Endothelial cell (in vitro differentiated cells): ENCODE results near the gene CXCL10. TPM values are rescaled to one million over a fixed set of nuclear protein-coding genes. Genes with fewer than 3 reads are reported as not detected.

ENCODE experiments used
- DNase-seq: peaks from one replicate; pipeline ENCODE4 v3.0.0; 2021; ENCODE audit warnings: low spot score
- H3K27ac Mint-ChIP-seq: one replicate; pipeline ENCODE4 v1.8.0; 2021; ENCODE audit warnings: mixed read lengths, inconsistent platforms; ENCODE audit not compliant: unreplicated experiment
- H3K27me3 Mint-ChIP-seq: one replicate; pipeline ENCODE4 v1.8.0; 2021; ENCODE audit warnings: mild to moderate bottlenecking, moderate library complexity, mixed read lengths, inconsistent platforms; ENCODE audit not compliant: unreplicated experiment
- H3K36me3 Mint-ChIP-seq: one replicate; pipeline ENCODE4 v1.8.0; 2021; ENCODE audit warnings: mild to moderate bottlenecking, low read depth, mixed read lengths, inconsistent platforms; ENCODE audit not compliant: unreplicated experiment
- H3K4me1 Mint-ChIP-seq: one replicate; pipeline ENCODE4 v1.8.0; 2021; ENCODE audit warnings: mild to moderate bottlenecking, mixed read lengths, inconsistent platforms; ENCODE audit not compliant: unreplicated experiment
- H3K4me3 Mint-ChIP-seq: one replicate; pipeline ENCODE4 v1.8.0; 2021; ENCODE audit warnings: mild to moderate bottlenecking, mixed read lengths, inconsistent platforms; ENCODE audit not compliant: unreplicated experiment
- H3K9me3 Mint-ChIP-seq: one replicate; pipeline ENCODE4 v1.8.0; 2021; ENCODE audit warnings: mixed read lengths, inconsistent platforms; ENCODE audit not compliant: unreplicated experiment
- CTCF ChIP-seq: fragments of 200-600 bp; sonication (generic); IDR thresholded peaks from one replicate; pipeline ENCODE4 v1.5.0; 2021; ENCODE audit warnings: antibody characterized with exemption; ENCODE audit not compliant: unreplicated experiment
- total RNA-seq: library from RNA; stranded (reverse); fragmentation: NEBNext Ultra II Directional; extraction: Animal tissue kit (Norgen Biotek cat#: 25700); gene quantifications from one replicate; pipeline ENCODE4 v1.2.1, GENCODE V29; 2021; ENCODE audit not compliant: unreplicated experiment

Gene CXCL10
- total RNA-seq, 1 donor from 2014 or later = not detected

- Mint-ChIP-seq H3K9me3 (no peaks in the 10 kb centered on the region), H3K27me3 (no peaks in the 10 kb centered on the region)
- no peak for DNase-seq
These were observed 27.6 kb downstream of the CXCL10 start for GRCh38 chr4:75995727-75996126.

DNA sequence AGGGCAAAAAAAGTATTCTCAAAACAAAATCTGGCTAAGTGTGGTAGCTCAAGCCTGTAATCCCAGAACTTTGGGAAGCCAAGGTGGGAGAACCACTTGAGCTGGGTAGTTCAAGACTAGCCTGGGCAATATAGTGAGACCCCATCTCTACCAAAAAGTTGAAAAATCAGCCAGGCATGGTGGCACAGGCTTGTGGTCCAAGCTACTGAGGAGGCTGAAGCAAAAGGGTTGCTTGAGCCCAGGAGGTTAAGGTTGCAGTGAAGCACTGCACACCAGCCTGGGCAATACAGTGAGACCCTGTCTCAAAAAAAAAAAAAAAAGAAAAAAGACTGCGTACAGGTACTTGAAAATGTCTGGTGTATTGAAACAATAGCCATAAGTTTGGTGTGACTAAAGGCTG lies 30.8 kb downstream of the CXCL10 start:
- Mint-ChIP-seq H3K9me3 (no peaks in the 10 kb centered on the region), H3K4me1 (peaks cover 31% of the 10 kb centered on the region), H3K27me3 (peaks cover 3% of the 10 kb centered on the region), H3K27ac (no peak overlapping the region), H3K4me3 (no peak overlapping the region), H3K36me3 (peaks cover 11% of the 10 kb centered on the region)
- no peak for DNase-seq
- no peak for TF ChIP-seq CTCF

More at GRCh38 chr4:75995727-75996126, 27.6 kb downstream of the CXCL10 start:
- peaks cover 3% of the 10 kb centered on the region for H3K36me3 Mint-ChIP-seq
- TF ChIP-seq CTCF = peak; percentile 78
- no peak overlapping the region for H3K27ac Mint-ChIP-seq
- H3K4me3 Mint-ChIP-seq = no peak overlapping the region
- peaks cover 10% of the 10 kb centered on the region for H3K4me1 Mint-ChIP-seq

GRCh38 chr4:75989846-75990528 lies 33.3 kb downstream of the CXCL10 start:
- H3K27ac Mint-ChIP-seq = peak overlapping the region; percentile 92
- H3K4me3 Mint-ChIP-seq = peak overlapping the region; percentile 94
- no peaks in the 10 kb centered on the region for H3K9me3 Mint-ChIP-seq
- TF ChIP-seq CTCF = no peak
- H3K27me3 Mint-ChIP-seq = peaks cover 5% of the 10 kb centered on the region
- H3K4me1 Mint-ChIP-seq = peaks cover 31% of the 10 kb centered on the region
- peak; percentile 6 for DNase-seq
- peaks cover 11% of the 10 kb centered on the region for H3K36me3 Mint-ChIP-seq

DNA sequence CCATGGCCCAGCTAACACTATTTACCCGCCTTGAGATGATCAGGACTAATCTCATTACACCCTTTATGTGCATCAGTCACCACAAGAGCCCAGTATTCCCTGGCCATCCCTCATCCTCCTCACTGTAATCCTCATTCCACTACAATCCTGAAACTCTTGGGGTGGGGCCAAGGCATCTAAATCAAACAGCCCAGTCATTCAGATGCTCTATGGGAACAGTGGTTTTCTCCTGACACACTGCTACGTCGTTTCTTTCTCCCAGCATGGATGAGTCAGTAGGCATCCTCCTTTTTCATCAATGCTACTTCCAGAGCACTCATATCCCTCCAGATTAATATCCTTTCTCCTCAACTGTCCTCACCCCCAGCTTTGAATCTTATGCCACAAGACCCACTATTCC lies 38.2 kb downstream of the CXCL10 start:
- Mint-ChIP-seq H3K4me1 (peaks cover 35% of the 10 kb centered on the region), H3K27me3 (peaks cover 5% of the 10 kb centered on the region), H3K4me3 (no peak overlapping the region), H3K9me3 (no peaks in the 10 kb centered on the region), H3K27ac (no peak overlapping the region), H3K36me3 (peaks cover 16% of the 10 kb centered on the region)
- no peak for DNase-seq
- no peak for TF ChIP-seq CTCF

- Mint-ChIP-seq H3K27me3 (no peaks in the 10 kb centered on the region), H3K36me3 (peaks cover 33% of the 10 kb centered on the region), H3K27ac (peak overlapping the region; percentile 80), H3K4me3 (peak overlapping the region; percentile 34), H3K4me1 (peaks cover 14% of the 10 kb centered on the region), H3K9me3 (no peaks in the 10 kb centered on the region)
- TF ChIP-seq CTCF = no peak
- DNase-seq = peak; percentile 4
These were observed 42.7 kb downstream of the CXCL10 start for GRCh38 chr4:75980576-75980975.
